Measurements from ENCODE around the gene ESRRB.

The ESRRB gene

DNA sequence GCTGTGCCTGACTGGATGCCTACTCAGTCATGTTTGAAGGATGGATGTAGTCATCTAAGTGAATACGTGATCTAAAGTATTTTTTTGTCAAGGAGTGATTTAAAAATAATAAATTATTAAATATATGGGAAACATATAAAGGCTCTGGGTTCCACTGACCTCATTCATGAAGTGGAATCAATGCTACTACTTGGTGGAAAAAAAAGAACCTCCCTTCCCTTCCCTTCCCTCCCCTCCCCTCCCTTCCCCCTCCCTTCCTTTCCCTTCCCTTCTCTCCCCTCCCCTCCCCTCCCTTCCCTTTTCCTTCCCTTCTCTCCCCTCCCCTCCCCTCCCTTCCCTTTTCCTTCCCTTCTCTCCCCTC, 162.7 kb downstream of the ESRRB start:
- no peak for DNase-seq (ENCODE audit: low read depth in 1 of 2, low spot score in 1 of 2)

GRCh38 chr14:76539130-76539529, 163.2 kb downstream of the ESRRB start:
- no peak for DNase-seq (ENCODE audit: low read depth in 1 of 2, low spot score in 1 of 2)

GRCh38 chr14:76541594-76542219, 165.8 kb downstream of the ESRRB start:
- no peak for DNase-seq (ENCODE audit: low read depth in 1 of 2, low spot score in 1 of 2)

DNA sequence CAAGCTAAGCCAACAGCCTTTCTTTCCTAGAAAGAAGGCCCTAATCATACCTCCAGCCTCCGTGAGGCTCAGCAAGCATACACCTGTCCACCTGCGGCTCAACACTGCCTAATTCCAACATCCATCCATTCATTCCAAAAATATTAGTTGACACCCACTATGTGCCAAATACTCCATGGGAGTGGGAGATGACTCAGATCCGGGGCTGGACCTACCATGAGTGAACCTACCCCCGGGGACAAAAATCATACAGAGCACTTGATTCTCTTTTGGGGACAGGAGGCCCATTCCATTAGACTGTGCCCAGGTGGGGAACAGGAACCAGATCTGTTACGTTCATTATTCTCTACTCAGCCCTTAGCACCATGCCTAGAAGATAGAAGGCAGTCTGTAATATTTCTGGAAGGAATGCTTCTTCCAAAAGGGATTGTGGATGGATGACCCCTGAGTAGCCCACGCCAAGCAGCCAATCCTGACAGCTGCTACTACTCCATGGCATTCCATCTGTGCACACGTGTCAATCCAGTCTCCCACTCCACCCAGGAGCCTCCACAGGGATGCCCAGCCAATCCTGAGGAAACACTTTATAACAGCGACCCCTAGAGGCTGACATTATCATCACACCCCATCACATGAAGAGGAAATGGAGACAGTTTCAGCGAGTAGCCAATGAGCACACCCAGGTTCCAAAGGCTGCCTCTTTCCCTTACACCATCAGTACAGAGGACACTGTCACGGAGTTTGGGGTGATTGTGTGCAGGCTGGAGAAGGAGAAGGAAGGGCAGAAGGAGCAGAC, 170.7 kb downstream of the ESRRB start:
- DNase-seq (ENCODE audit: low read depth in 1 of 2, low spot score in 1 of 2), result no peak

DNA sequence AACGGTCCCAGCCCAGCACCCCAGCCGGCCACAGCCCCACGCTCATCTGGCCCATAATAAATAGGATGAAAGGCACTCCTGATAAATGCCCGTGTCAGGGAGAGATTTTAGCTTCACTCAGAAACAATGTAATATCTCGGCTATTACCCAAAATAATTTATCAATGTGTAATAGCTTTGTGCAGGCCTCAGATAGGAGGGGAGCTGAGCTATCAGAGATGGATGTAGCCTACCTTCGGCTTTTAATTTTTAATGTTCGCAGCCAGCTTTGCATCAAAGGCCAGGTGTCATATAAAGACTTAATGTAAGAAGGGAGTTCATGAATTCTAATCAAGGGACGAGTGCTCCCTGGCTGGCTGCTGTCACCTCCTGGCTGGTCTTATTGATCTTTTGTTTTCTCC, 171.9 kb downstream of the ESRRB start:
- DNase-seq (ENCODE audit: low read depth in 1 of 2, low spot score in 1 of 2), result no peak

DNA sequence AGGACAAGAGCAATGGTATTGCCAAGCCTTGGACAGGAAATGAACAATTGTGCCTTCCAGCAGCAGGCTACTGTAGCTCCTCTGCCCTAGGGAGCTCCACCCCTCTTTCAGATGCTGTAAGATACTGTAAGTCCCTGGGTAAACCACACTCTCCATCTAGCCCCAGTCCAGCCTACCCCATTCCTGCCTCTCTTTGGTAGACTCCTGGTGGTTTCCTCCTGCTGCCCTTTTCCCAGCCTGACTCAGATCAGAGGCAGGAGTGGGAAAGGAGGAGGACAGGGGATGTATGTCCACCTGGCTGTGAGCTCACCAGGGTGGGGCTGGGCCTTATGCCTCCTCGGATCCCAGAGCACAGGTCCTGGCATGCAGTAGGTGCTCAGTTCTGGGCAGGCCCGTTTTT, 174.6 kb downstream of the ESRRB start:
- DNase-seq (ENCODE audit: low read depth in 1 of 2, low spot score in 1 of 2), result no peak

DNA sequence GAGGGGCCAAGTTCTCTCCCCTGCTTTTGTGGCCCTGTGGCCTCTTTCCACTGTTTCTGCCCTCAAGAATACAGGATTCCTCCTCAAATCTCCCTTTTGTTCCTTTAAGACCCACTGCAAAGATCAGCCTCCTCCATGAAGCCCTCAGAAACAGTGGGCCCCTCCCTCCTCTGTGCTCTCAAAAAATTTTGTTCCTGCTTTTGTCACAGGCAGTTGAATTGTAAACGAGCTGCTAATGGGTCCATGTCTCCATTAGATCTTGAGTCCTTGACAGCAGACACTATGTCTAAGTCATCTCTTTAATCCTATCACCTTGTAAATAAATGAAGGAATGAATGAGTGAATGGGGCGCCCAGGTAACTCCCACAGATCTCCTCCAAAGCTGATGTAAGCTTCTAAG, 175.2 kb downstream of the ESRRB start:
- DNase-seq (ENCODE audit: low read depth in 1 of 2, low spot score in 1 of 2), result no peak

All from activated T-helper 1 cell treated with anti-CD3 and anti-CD28 coated beads, Interleukin-2, amount 50 U/mL, for 16 hours (primary cell).